Endothelial cell of umbilical vein (primary cell): Measurements from ENCODE around the gene GRM5. TPM values are rescaled to one million over a fixed set of nuclear protein-coding genes. Genes with fewer than 3 reads are reported as not detected.

Source experiments
- BruUV-seq: library from RNA; stranded (reverse); fragments of 400-500 nt; replicated peaks from 2 replicates; lab custom pipeline; 2021; lab: Mats Ljungman, UMichigan
- CTCF ChIA-PET: fragments of 300-600, 350-600 bp; sonication (Branson Sonifier 250); formaldehyde crosslinking; loops from one replicate; lab custom pipeline; 2021; ENCODE audit warnings: antibody characterized with exemption, inconsistent platforms; lab: Charles Lee
- POLR2A ChIA-PET: fragments of 300-600, 350-600 bp; sonication (Branson Sonifier 250); formaldehyde crosslinking; loops from one replicate; lab custom pipeline; 2021; ENCODE audit warnings: antibody characterized with exemption, inconsistent platforms; lab: Charles Lee
- DNase-seq: peaks from one replicate; pipeline ENCODE4 v3.0.0-alpha.2; 2011; ENCODE audit warnings: low read depth, low spot score
- FAIRE-seq: peaks from 2 replicates; lab custom pipeline; 2011; peaks lifted over from hg19 to GRCh38; lab: Jason Lieb, UNC
- H2AFZ ChIP-seq: 2 replicates; pipeline ENCODE4 v1.6.0; 2012; ENCODE audit warnings: low read depth, low read length, control low read depth, inconsistent platforms
- H3K27ac ChIP-seq: 2 replicates; pipeline ENCODE4 v1.5.1; 2011; ENCODE audit warnings: low read depth, mild to moderate bottlenecking, control low read depth, low read length, moderate library complexity; ENCODE audit not compliant: insufficient read depth
- H3K27me3 ChIP-seq, 2 experiments: 2 replicates each; pipeline versions ENCODE4 v1.6.0 to v1.6.1; 2011; ENCODE audit warnings: low read length in 2 of 2, mixed read lengths in 1 of 2; ENCODE audit not compliant: control insufficient read depth in 2 of 2, insufficient read depth in 2 of 2
- H3K36me3 ChIP-seq, 2 experiments: 2 replicates in 1 of 2; 3 replicates in 1 of 2; pipeline ENCODE4 v1.5.1; 2011; ENCODE audit warnings: low read length in 2 of 2, mild to moderate bottlenecking in 1 of 2, moderate library complexity in 1 of 2; ENCODE audit not compliant: control insufficient read depth in 2 of 2, insufficient read depth in 2 of 2; ENCODE audit errors: extremely low read depth in 1 of 2
- H3K4me1 ChIP-seq: 3 replicates; pipeline ENCODE4 v1.5.1; 2011; ENCODE audit warnings: mild to moderate bottlenecking, low read length; ENCODE audit not compliant: control insufficient read depth, insufficient read depth; ENCODE audit errors: extremely low read depth
- H3K4me2 ChIP-seq: 2 replicates; pipeline ENCODE4 v1.6.1; 2011; ENCODE audit warnings: low read length, control low read depth, mixed read lengths; ENCODE audit not compliant: insufficient read depth
- H3K4me3 ChIP-seq, 3 experiments: fragments of 200-600 bp in 1 of 3; sonication (generic), shearing (Covaris generic) in 1 of 3; replicated peaks in 1 of 3; 2 replicates each; pipeline ENCODE4 v1.5.1; 2011 to 2016; ENCODE audit warnings: control low read depth in 3 of 3, low read length in 3 of 3, mild to moderate bottlenecking in 2 of 3, inconsistent platforms in 1 of 3, low read depth in 1 of 3, moderate library complexity in 1 of 3; ENCODE audit not compliant: insufficient read depth in 1 of 3
- H3K79me2 ChIP-seq: 2 replicates; pipeline ENCODE4 v1.6.0; 2012; ENCODE audit warnings: low read length, inconsistent platforms; ENCODE audit not compliant: control insufficient read depth, insufficient read depth
- H3K9ac ChIP-seq: replicated peaks from 2 replicates; pipeline ENCODE3; 2011; ENCODE audit warnings: low read length, control low read depth; ENCODE audit not compliant: insufficient read depth; ENCODE audit errors: extremely low read depth
- H3K9me1 ChIP-seq: replicated peaks from 3 replicates; pipeline ENCODE4 v1.6.0; 2011; ENCODE audit warnings: mild to moderate bottlenecking, low read length; ENCODE audit not compliant: control insufficient read depth, insufficient read depth; ENCODE audit errors: extremely low read depth
- H3K9me3 ChIP-seq: replicated peaks from 2 replicates; pipeline ENCODE4 v1.5.1; 2012; ENCODE audit warnings: low read length, inconsistent platforms; ENCODE audit not compliant: control insufficient read depth, insufficient read depth
- H4K20me1 ChIP-seq: replicated peaks from 2 replicates; pipeline ENCODE3; 2011; ENCODE audit warnings: mild to moderate bottlenecking, low read length; ENCODE audit not compliant: control insufficient read depth, insufficient read depth; ENCODE audit errors: extremely low read depth
- EZH2 ChIP-seq: IDR thresholded peaks from 2 replicates; pipeline ENCODE4 v1.6.1; 2012; ENCODE audit warnings: borderline replicate concordance, low read depth, mild to moderate bottlenecking, moderate library complexity, low read length, inconsistent platforms; ENCODE audit not compliant: severe bottlenecking
- FOS ChIP-seq: IDR thresholded peaks from 2 replicates; pipeline ENCODE4 v1.6.1; 2011; ENCODE audit warnings: mild to moderate bottlenecking, low read length, moderate library complexity, borderline replicate concordance; ENCODE audit not compliant: insufficient read depth
- GATA2 ChIP-seq: IDR thresholded peaks from 2 replicates; pipeline ENCODE4 v1.7.0; 2011; ENCODE audit warnings: low read depth, mild to moderate bottlenecking, moderate library complexity, mixed read lengths, low read length; ENCODE audit not compliant: insufficient read length, insufficient read depth
- JUN ChIP-seq: IDR thresholded peaks from 2 replicates; pipeline ENCODE4 v1.6.1; 2011; ENCODE audit warnings: borderline replicate concordance, low read depth; ENCODE audit not compliant: insufficient read length, insufficient read depth
- MYC ChIP-seq: IDR thresholded peaks from one replicate; pipeline ENCODE4 v1.6.1; 2011; ENCODE audit warnings: mild to moderate bottlenecking, low read depth, low read length
- POLR2A ChIP-seq: IDR thresholded peaks from 2 replicates; pipeline ENCODE4 v1.6.1; 2012; ENCODE audit warnings: low read depth, mild to moderate bottlenecking, control low read depth, low read length
- POLR2AphosphoS5 ChIP-seq: IDR thresholded peaks from 2 replicates; pipeline ENCODE4 v1.6.1; 2012; ENCODE audit warnings: low read depth, mild to moderate bottlenecking, control low read depth, low read length, moderate library complexity; ENCODE audit not compliant: insufficient read depth
- dilution Hi-C: fragments of 300-500 bp; cut with MboI; formaldehyde crosslinking; loops from one replicate; pipeline ENCODE4 v1.15.0; 2019; ENCODE audit warnings: low sequenced_read_pairs; ENCODE audit not compliant: extremely low pct_ligation_motif_present
- intact Hi-C: fragments of 100-400 bp; cut with micrococcal nuclease; formaldehyde crosslinking; loops from one replicate; pipeline ENCODE4 v1.10.0; 2022
- polyA plus RNA-seq, 4 experiments: library from polyadenylated mRNA; depleted of rRNA in 3 of 4; stranded (reverse) in 3 of 4; unstranded in 1 of 4; fragments of >200 nt; gene quantifications; 2 replicates each; pipeline versions ENCODE4 v1.2.1 to v1.2.3, GENCODE V29; 2011 to 2012; ENCODE audit warnings: missing spikeins in 1 of 4
- total RNA-seq: library from RNA; stranded (reverse); gene quantifications from 2 replicates; pipeline ENCODE4 v1.2.3, GENCODE V29; 2021
- TF ChIP-seq, protein P1 (sequence below), 2 donors: IDR thresholded peaks; 1 replicate in 1 of 2; 2 replicates in 1 of 2; pipeline ENCODE4 v1.5.1; 2011; ENCODE audit warnings: low read length in 2 of 2, mild to moderate bottlenecking in 2 of 2, moderate library complexity in 2 of 2, control low read depth in 1 of 2, inconsistent platforms in 1 of 2, low read depth in 1 of 2; ENCODE audit not compliant: insufficient read depth in 1 of 2; ENCODE audit errors: extremely low read depth in 1 of 2
- TF ChIP-seq, protein P2 (sequence below): IDR thresholded peaks from 2 replicates; pipeline ENCODE4 v1.6.1; 2011; ENCODE audit not compliant: insufficient read depth, insufficient read length

The GRM5 gene
- total and polyA plus RNA-seq, 2 donors (not counting 3 experiments of a cell fraction or from before 2014, with no cell fraction given) = 0.10 to 0.11 TPM

DNA sequence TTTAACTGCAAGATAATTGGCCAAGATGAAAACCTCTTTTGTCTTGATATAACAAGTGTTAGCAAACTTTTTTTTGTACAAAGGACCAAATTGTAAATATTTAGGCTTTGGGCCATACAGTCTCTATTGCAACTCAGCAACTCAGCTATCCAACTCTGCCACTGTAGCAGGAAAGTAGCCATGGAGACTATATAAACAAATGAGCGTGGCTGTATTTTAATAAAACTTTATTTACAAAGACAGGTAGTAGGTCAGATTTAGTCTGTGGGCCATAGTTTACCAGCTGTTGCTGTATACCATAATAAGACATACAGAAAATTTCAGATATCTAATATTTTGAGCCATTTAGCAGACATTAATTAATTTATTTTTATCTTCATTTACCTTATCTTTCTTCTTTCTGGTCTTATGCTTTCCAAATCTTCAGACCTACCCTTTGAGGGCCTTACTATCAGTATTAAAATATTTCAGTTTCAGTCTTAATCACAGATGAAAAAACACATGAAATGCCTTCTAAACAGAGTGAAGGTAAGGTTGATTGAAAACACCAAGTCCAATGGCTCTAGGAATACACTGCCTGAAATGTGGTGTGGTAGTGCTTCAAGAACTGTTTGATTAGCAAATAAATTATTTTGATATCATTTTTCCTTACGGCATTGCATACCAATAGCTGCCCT is 471.4 kb downstream of the GRM5 start:
- no peak for TF ChIP-seq MYC
- TF ChIP-seq POLR2A = no peak
- TF ChIP-seq, protein P1, sequence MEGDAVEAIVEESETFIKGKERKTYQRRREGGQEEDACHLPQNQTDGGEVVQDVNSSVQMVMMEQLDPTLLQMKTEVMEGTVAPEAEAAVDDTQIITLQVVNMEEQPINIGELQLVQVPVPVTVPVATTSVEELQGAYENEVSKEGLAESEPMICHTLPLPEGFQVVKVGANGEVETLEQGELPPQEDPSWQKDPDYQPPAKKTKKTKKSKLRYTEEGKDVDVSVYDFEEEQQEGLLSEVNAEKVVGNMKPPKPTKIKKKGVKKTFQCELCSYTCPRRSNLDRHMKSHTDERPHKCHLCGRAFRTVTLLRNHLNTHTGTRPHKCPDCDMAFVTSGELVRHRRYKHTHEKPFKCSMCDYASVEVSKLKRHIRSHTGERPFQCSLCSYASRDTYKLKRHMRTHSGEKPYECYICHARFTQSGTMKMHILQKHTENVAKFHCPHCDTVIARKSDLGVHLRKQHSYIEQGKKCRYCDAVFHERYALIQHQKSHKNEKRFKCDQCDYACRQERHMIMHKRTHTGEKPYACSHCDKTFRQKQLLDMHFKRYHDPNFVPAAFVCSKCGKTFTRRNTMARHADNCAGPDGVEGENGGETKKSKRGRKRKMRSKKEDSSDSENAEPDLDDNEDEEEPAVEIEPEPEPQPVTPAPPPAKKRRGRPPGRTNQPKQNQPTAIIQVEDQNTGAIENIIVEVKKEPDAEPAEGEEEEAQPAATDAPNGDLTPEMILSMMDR (IDR thresholded peaks at IDR 0.05; ENCODE audit: extremely low read depth in 1 of 2, insufficient read depth in 1 of 2, low read depth in 1 of 2, low read length in 2 of 2) = no peak
- TF ChIP-seq FOS = no peak
- TF ChIP-seq EZH2 = no peak
- TF ChIP-seq GATA2 = no peak
- TF ChIP-seq, protein P2, sequence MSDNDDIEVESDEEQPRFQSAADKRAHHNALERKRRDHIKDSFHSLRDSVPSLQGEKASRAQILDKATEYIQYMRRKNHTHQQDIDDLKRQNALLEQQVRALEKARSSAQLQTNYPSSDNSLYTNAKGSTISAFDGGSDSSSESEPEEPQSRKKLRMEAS = no peak
- TF ChIP-seq POLR2AphosphoS5 = no peak
- TF ChIP-seq JUN = no peak
- POLR2A ChIA-PET = no interaction called here
- CTCF ChIA-PET = no interaction called here
- Histone ChIP-seq H3K4me3 (no peak overlapping the region), H3K9me3 (no peaks in the 10 kb centered on the region), H3K27me3 (no peaks in the 10 kb centered on the region), H3K9ac (no peak overlapping the region), H4K20me1 (no peaks in the 10 kb centered on the region), H3K4me2 (no peak overlapping the region), H3K4me1 (no peaks in the 10 kb centered on the region), H3K27ac (no peak overlapping the region), H3K79me2 (no peaks in the 10 kb centered on the region), H3K9me1 (no peaks in the 10 kb centered on the region), H2AFZ (no peak overlapping the region), H3K36me3 (no peaks in the 10 kb centered on the region)
- intact Hi-C loops (no loop called here), dilution Hi-C loops (no loop called here)
- FAIRE-seq (no peak), DNase-seq (no peak)
- BruUV-seq = no TSS peak
